ENCODE data around the gene DGKG. TPM values are rescaled to one million over a fixed set of nuclear protein-coding genes. Genes with fewer than 3 reads are reported as not detected.

DGKG gene
- total RNA-seq, 3 donors from 2014 or later, result 0.80 to 6.7 (median 0.96) TPM

DNA sequence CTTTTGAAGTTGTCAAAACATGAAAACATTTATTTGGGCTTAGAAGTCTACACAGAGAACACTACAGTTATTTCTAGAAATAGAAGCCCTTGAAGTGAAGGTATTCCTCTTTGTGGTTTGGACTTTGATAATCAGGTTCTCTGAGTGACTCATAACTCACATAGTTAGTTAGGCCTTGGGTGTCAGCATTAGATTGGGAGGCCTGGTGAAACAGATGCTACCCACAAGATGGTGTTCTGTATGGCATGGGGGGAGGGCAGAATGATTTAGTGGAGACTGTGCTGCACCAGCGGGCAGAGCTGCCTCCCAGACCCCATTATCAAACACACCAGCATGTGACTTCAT, 144.2 kb downstream of the DGKG start:
- Histone ChIP-seq H3K9me3 (no peaks in the 10 kb centered on the region), H3K36me3 (ENCODE audit: low read depth) (no peaks in the 10 kb centered on the region), H3K4me1 (ENCODE audit: low read depth) (no peaks in the 10 kb centered on the region), H3K4me3 (no peak overlapping the region)
- intact Hi-C loops (cut with DNase I, micrococcal nuclease), result no loop called here
- ATAC-seq (no peak), DNase-seq (no peak)
- no peak for TF ChIP-seq CTCF (IDR thresholded peaks at IDR 0.05)

DNA sequence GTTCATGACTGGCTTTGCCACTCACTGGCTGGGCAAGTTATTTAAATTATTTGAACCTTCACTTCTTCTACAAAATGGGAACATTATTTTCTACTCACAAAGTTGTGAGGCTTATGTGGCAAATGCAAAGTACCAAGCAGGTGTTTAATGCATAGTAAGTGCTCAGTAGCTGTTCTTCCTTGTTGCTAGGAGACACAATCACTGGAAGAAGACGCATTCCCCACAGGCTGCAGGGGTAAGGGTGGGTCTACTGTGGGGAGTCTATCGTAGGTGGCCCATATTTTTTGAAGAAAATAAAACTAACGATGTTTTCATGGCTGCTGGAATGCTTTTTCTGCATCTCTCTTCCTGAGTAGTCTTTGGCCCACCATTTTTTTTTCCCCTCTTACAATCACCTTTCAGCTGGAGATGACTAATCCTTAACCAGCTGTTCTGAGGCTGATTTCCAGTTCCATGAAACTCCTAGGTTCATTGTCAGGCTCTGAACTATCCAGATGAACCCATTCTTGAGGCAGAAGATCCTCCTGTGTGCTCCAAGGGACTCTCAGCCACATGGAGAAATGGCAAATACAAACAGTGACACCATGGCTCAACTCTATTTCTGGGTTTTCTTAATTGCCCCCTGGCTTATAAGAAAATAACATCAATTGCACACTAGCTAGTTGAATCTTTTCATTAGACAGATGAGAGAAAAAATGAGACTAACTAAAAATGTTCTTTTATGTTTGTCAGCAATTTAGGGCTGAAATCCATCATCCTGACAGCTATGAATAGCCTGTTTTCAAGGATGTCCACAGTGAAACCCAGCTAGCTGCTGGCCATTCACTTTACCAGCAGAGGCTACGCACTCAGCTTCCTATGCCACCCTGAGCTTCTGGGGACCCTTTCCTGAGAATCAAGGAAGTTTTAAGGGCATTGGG, 144.9 kb downstream of the DGKG start:
- Histone ChIP-seq H3K4me3 (no peak overlapping the region), H3K36me3 (ENCODE audit: low read depth) (no peaks in the 10 kb centered on the region), H3K4me1 (ENCODE audit: low read depth) (no peaks in the 10 kb centered on the region), H3K9me3 (no peaks in the 10 kb centered on the region)
- TF ChIP-seq CTCF (IDR thresholded peaks at IDR 0.05), result no peak
- DNase-seq (no peak), ATAC-seq (no peak)
- intact Hi-C loops (cut with DNase I, micrococcal nuclease), result no loop called here

DNA sequence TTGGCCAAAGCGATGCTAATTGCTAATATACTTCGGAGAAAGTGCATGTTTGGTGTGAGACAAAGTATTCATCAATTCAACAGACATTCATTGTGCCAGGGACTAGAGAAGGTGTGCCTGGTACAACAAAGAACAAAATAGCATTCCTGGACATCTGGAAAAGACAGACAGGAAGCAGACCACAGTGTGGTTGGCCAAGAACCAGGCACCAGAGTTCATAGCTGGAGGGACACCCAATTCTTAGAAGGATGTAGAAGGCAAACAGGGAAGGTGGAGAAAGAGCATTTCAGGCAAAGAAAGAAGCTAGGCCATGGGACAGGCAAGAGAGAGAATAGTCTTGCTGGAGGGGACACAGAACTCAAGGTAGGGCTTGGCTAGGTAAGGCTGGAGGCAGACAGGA, 147.4 kb downstream of the DGKG start:
- no peaks in the 10 kb centered on the region for H3K36me3 ChIP-seq (ENCODE audit: low read depth)
- intact Hi-C loops (cut with DNase I, micrococcal nuclease), result no loop called here
- DNase-seq (no peak), ATAC-seq (no peak)
- H3K9me3 ChIP-seq, result no peaks in the 10 kb centered on the region
- no peak for TF ChIP-seq CTCF (IDR thresholded peaks at IDR 0.05)
- peaks cover 4% of the 10 kb centered on the region for H3K4me1 ChIP-seq (ENCODE audit: low read depth)
- H3K4me3 ChIP-seq, result no peak overlapping the region

- Histone ChIP-seq H3K9me3 (no peaks in the 10 kb centered on the region), H3K36me3 (ENCODE audit: low read depth) (no peaks in the 10 kb centered on the region), H3K4me1 (ENCODE audit: low read depth) (peaks cover 4% of the 10 kb centered on the region), H3K4me3 (no peak overlapping the region)
- ATAC-seq (no peak), DNase-seq (no peak)
- intact Hi-C loops (cut with DNase I, micrococcal nuclease), result no loop called here
- TF ChIP-seq CTCF (IDR thresholded peaks at IDR 0.05), result no peak
Measured at GRCh38 chr3:186213946-186214345, 148.1 kb downstream of the DGKG start.

GRCh38 chr3:186212611-186213010, 149.4 kb downstream of the DGKG start:
- no peak for TF ChIP-seq CTCF (IDR thresholded peaks at IDR 0.05)
- peaks cover 4% of the 10 kb centered on the region for H3K4me1 ChIP-seq (ENCODE audit: low read depth)
- ATAC-seq, result no peak
- H3K4me3 ChIP-seq, result no peak overlapping the region
- no peaks in the 10 kb centered on the region for H3K36me3 ChIP-seq (ENCODE audit: low read depth)
- intact Hi-C loops (cut with DNase I, micrococcal nuclease), result no loop called here
- DNase-seq, result no peak
- no peaks in the 10 kb centered on the region for H3K9me3 ChIP-seq
